Astrocyte (in vitro differentiated cells and primary cell): Measurements from ENCODE around the gene LIMK1. TPM values are rescaled to one million over a fixed set of nuclear protein-coding genes. Genes with fewer than 3 reads are reported as not detected.

Source experiments
- DNase-seq: peaks from one replicate; pipeline ENCODE4 v3.0.0-alpha.2; 2010; ENCODE audit warnings: low read depth
- FAIRE-seq: peaks from 2 replicates; lab custom pipeline; 2011; peaks lifted over from hg19 to GRCh38; lab: Jason Lieb, UNC
- H2AFZ ChIP-seq: 2 replicates; pipeline ENCODE4 v1.6.0; 2012; ENCODE audit warnings: low read depth, low read length, inconsistent platforms
- H3K27ac ChIP-seq: 2 replicates; pipeline ENCODE4 v1.5.1; 2011; ENCODE audit warnings: low read depth, low read length, inconsistent platforms
- H3K27me3 ChIP-seq: 2 replicates; pipeline ENCODE4 v1.6.0; 2011; ENCODE audit warnings: low read length, inconsistent platforms; ENCODE audit not compliant: insufficient read depth
- H3K36me3 ChIP-seq: 2 replicates; pipeline ENCODE4 v1.5.1; 2011; ENCODE audit warnings: low read length, inconsistent platforms; ENCODE audit not compliant: insufficient read depth
- H3K4me1 ChIP-seq: 2 replicates; pipeline ENCODE4 v1.5.1; 2011; ENCODE audit warnings: low read length, inconsistent platforms; ENCODE audit not compliant: insufficient read depth
- H3K4me2 ChIP-seq: 2 replicates; pipeline ENCODE4 v1.6.0; 2012; ENCODE audit warnings: low read length, inconsistent platforms
- H3K4me3 ChIP-seq: 2 replicates; pipeline ENCODE4 v1.5.1; 2011; ENCODE audit warnings: low read depth, mild to moderate bottlenecking, low read length, inconsistent platforms; ENCODE audit not compliant: insufficient read depth
- H3K79me2 ChIP-seq: 2 replicates; pipeline ENCODE4 v1.6.0; 2012; ENCODE audit warnings: mild to moderate bottlenecking, low read length, inconsistent platforms; ENCODE audit not compliant: insufficient read depth
- H3K9ac ChIP-seq: 2 replicates; pipeline ENCODE4 v1.6.0; 2012; ENCODE audit warnings: mild to moderate bottlenecking, low read length, inconsistent platforms
- H3K9me3 ChIP-seq: 2 replicates; pipeline ENCODE4 v1.5.1; 2012; ENCODE audit warnings: low read depth, mild to moderate bottlenecking, low read length, inconsistent platforms; ENCODE audit not compliant: insufficient read depth
- H4K20me1 ChIP-seq: 2 replicates; pipeline ENCODE4 v1.6.0; 2012; ENCODE audit warnings: low read length, inconsistent platforms; ENCODE audit not compliant: insufficient read depth
- H3K27ac Mint-ChIP-seq: one replicate; pipeline ENCODE4 v1.8.0; 2021; ENCODE audit warnings: mild to moderate bottlenecking, mixed read lengths; ENCODE audit not compliant: unreplicated experiment
- H3K27me3 Mint-ChIP-seq: one replicate; pipeline ENCODE4 v1.8.0; 2021; ENCODE audit warnings: low read depth, mixed read lengths; ENCODE audit not compliant: unreplicated experiment
- H3K36me3 Mint-ChIP-seq: one replicate; pipeline ENCODE4 v1.8.0; 2021; ENCODE audit warnings: low read depth, mixed read lengths; ENCODE audit not compliant: unreplicated experiment
- H3K4me1 Mint-ChIP-seq: one replicate; pipeline ENCODE4 v1.8.0; 2021; ENCODE audit warnings: low read depth, mixed read lengths; ENCODE audit not compliant: unreplicated experiment
- H3K4me3 Mint-ChIP-seq: one replicate; pipeline ENCODE4 v1.8.0; 2021; ENCODE audit warnings: mild to moderate bottlenecking, moderate library complexity, mixed read lengths; ENCODE audit not compliant: unreplicated experiment
- H3K9me3 Mint-ChIP-seq: one replicate; pipeline ENCODE4 v1.8.0; 2021; ENCODE audit warnings: mild to moderate bottlenecking, mixed read lengths; ENCODE audit not compliant: unreplicated experiment
- CTCF ChIP-seq: IDR thresholded peaks from 2 replicates; pipeline ENCODE4 v1.5.1; 2011; ENCODE audit warnings: low read depth, mild to moderate bottlenecking, inconsistent platforms, low read length, moderate library complexity; ENCODE audit not compliant: insufficient read depth
- EZH2 ChIP-seq: IDR thresholded peaks from 2 replicates; pipeline ENCODE4 v1.6.1; 2012; ENCODE audit warnings: mild to moderate bottlenecking, low read length, inconsistent platforms; ENCODE audit not compliant: insufficient read depth
- total RNA-seq: library from RNA; stranded (reverse); gene quantifications from 2 replicates; pipeline ENCODE4 v1.2.1, GENCODE V29; 2021

Gene LIMK1
- total RNA-seq, 1 donor from 2014 or later = 67.8 TPM

GRCh38 chr7:74106846-74107245, 23.2 kb downstream of the LIMK1 start:
- DNase-seq (no peak), FAIRE-seq (no peak)
- Histone ChIP-seq H3K27ac (no peak overlapping the region), H3K9ac (no peak overlapping the region), H4K20me1 (no peaks in the 10 kb centered on the region), H3K36me3 (peaks cover 24% of the 10 kb centered on the region), H3K4me3 (no peak overlapping the region), H3K9me3 (no peaks in the 10 kb centered on the region), H3K27me3 (no peaks in the 10 kb centered on the region), H3K4me1 (peaks cover 12% of the 10 kb centered on the region), H2AFZ (no peak overlapping the region), H3K4me2 (no peak overlapping the region), H3K79me2 (no peaks in the 10 kb centered on the region)
- no peak for TF ChIP-seq EZH2
- TF ChIP-seq CTCF = no peak
- peaks cover 19% of the 10 kb centered on the region for H3K36me3 Mint-ChIP-seq
- no peak overlapping the region for H3K4me3 Mint-ChIP-seq
- no peaks in the 10 kb centered on the region for H3K9me3 Mint-ChIP-seq
- no peak overlapping the region for H3K27ac Mint-ChIP-seq
- H3K27me3 Mint-ChIP-seq = no peaks in the 10 kb centered on the region
- no peaks in the 10 kb centered on the region for H3K4me1 Mint-ChIP-seq

DNA sequence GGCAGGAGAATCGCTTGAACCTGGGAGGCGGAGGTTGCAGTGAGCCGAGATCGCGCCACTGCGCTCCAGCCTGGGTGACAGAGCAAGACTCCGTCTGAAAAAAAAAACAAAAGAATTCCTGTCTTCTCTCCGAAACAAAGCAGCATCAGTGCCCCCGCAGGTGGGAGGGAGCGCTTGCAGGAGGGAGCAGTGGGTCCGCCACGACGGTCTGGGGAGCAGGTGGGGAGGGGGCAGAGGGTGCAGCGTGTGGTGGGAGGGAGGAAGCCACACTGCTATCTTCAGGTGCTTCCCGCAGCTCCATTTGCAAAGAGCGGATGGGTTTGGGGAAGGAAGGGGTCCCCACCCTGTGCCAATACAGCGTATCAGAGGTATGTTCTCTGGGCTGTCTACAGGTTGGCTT, 31.7 kb downstream of the LIMK1 start:
- Histone ChIP-seq H3K9ac (no peak overlapping the region), H3K4me3 (no peak overlapping the region), H3K4me1 (no peaks in the 10 kb centered on the region), H2AFZ (no peak overlapping the region), H3K27ac (no peak overlapping the region), H3K36me3 (peaks cover 7% of the 10 kb centered on the region), H3K4me2 (no peak overlapping the region), H3K27me3 (no peaks in the 10 kb centered on the region), H3K79me2 (no peaks in the 10 kb centered on the region), H3K9me3 (no peaks in the 10 kb centered on the region), H4K20me1 (no peaks in the 10 kb centered on the region)
- peaks cover 19% of the 10 kb centered on the region for H3K36me3 Mint-ChIP-seq
- H3K9me3 Mint-ChIP-seq = peaks cover 4% of the 10 kb centered on the region
- H3K27ac Mint-ChIP-seq = no peak overlapping the region
- TF ChIP-seq EZH2 (no peak), CTCF (no peak)
- FAIRE-seq (no peak), DNase-seq (no peak)
- no peak overlapping the region for H3K4me3 Mint-ChIP-seq
- H3K27me3 Mint-ChIP-seq = no peaks in the 10 kb centered on the region
- H3K4me1 Mint-ChIP-seq = no peaks in the 10 kb centered on the region

DNA sequence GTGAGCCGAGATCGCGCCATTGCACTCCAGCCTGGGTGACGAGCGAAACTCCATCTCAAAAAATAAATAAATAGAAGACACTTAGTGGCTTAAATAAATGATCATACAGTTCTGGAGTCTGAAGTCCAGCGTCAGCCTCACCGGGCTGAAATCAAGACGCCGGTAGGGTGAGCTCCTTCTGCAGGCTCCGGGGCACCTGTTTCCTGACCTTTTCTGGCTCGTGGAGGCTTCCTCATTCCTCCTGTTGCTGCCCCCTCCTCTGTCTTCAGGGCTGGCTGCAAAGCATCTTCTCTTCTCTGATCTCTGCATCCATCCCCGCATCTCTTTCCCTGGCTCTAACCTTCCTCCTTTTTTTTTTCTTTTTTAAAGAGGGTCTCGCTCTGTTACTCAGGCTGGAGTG, 32.8 kb downstream of the LIMK1 start:
- H3K4me3 ChIP-seq = no peak overlapping the region
- H3K27ac ChIP-seq = no peak overlapping the region
- H3K4me1 ChIP-seq = no peaks in the 10 kb centered on the region
- no peak overlapping the region for H3K4me3 Mint-ChIP-seq
- H3K4me2 ChIP-seq = no peak overlapping the region
- TF ChIP-seq EZH2 (no peak), CTCF (no peak)
- H3K36me3 ChIP-seq = peaks cover 7% of the 10 kb centered on the region
- H3K4me1 Mint-ChIP-seq = no peaks in the 10 kb centered on the region
- H3K9ac ChIP-seq = no peak overlapping the region
- H3K36me3 Mint-ChIP-seq = peaks cover 20% of the 10 kb centered on the region
- no peaks in the 10 kb centered on the region for H3K27me3 ChIP-seq
- H2AFZ ChIP-seq = no peak overlapping the region
- H3K79me2 ChIP-seq = no peaks in the 10 kb centered on the region
- H4K20me1 ChIP-seq = no peaks in the 10 kb centered on the region
- H3K9me3 Mint-ChIP-seq = peaks cover 4% of the 10 kb centered on the region
- no peaks in the 10 kb centered on the region for H3K9me3 ChIP-seq
- H3K27me3 Mint-ChIP-seq = no peaks in the 10 kb centered on the region
- no peak overlapping the region for H3K27ac Mint-ChIP-seq
- no peak for FAIRE-seq
- DNase-seq = no peak
